Caco-2 (cell line): ENCODE results near the gene CPNE2. TPM values are rescaled to one million over a fixed set of nuclear protein-coding genes. Genes with fewer than 3 reads are reported as not detected.

Experiments
- BruUV-seq: library from RNA; stranded (reverse); fragments of 400-500 nt; replicated peaks from 2 replicates; lab custom pipeline; 2021; lab: Mats Ljungman, UMichigan
- CTCF ChIA-PET: fragments of 300-600 bp; sonication (Branson Sonifier 250); formaldehyde crosslinking; loops from one replicate; lab custom pipeline; 2022; ENCODE audit warnings: antibody characterized with exemption; lab: Charles Lee
- POLR2A ChIA-PET: fragments of 300-600 bp; sonication (Branson Sonifier 250); formaldehyde crosslinking; loops from one replicate; lab custom pipeline; 2022; ENCODE audit warnings: antibody characterized with exemption; lab: Charles Lee
- DNase-seq, 2 experiments: peaks; one replicate each; pipeline versions ENCODE4 v3.0.0 to v3.0.0-alpha.2; 2020 to 2022
- H3K27me3 ChIP-seq: replicated peaks from 2 replicates; pipeline ENCODE4 v1.6.0; 2011; ENCODE audit warnings: low read length; ENCODE audit not compliant: control insufficient read depth, insufficient read depth
- H3K36me3 ChIP-seq: 2 replicates; pipeline ENCODE4 v1.5.1; 2011; ENCODE audit warnings: low read length; ENCODE audit not compliant: control insufficient read depth, insufficient read depth
- H3K4me1 ChIP-seq: fragments of 250-450 bp; sonication (Bioruptor Pico); 2 replicates; pipeline ENCODE4 v1.5.1; 2020; ENCODE audit warnings: mild to moderate bottlenecking
- H3K4me3 ChIP-seq: 2 replicates; pipeline ENCODE4 v1.5.1; 2011; ENCODE audit warnings: low read depth, mild to moderate bottlenecking, control low read depth, low read length
- H3K9me3 ChIP-seq: fragments of 250-450 bp; sonication (Bioruptor Pico); 2 replicates; pipeline ENCODE4 v1.5.1; 2020; ENCODE audit warnings: mild to moderate bottlenecking, moderate library complexity
- H3K27ac Mint-ChIP-seq: one replicate; pipeline ENCODE4 v1.8.0; 2022; ENCODE audit warnings: mixed read lengths; ENCODE audit not compliant: unreplicated experiment
- H3K27me3 Mint-ChIP-seq: one replicate; pipeline ENCODE4 v1.8.0; 2022; ENCODE audit warnings: mixed read lengths; ENCODE audit not compliant: insufficient read depth, unreplicated experiment
- H3K36me3 Mint-ChIP-seq: one replicate; pipeline ENCODE4 v1.8.0; 2022; ENCODE audit warnings: mild to moderate bottlenecking, mixed read lengths; ENCODE audit not compliant: insufficient read depth, unreplicated experiment
- H3K4me1 Mint-ChIP-seq: one replicate; pipeline ENCODE4 v1.8.0; 2022; ENCODE audit warnings: low read depth, mixed read lengths; ENCODE audit not compliant: unreplicated experiment
- H3K4me3 Mint-ChIP-seq: one replicate; pipeline ENCODE4 v1.8.0; 2022; ENCODE audit warnings: mild to moderate bottlenecking, moderate library complexity, mixed read lengths; ENCODE audit not compliant: unreplicated experiment
- H3K9me3 Mint-ChIP-seq: one replicate; pipeline ENCODE4 v1.8.0; 2022; ENCODE audit warnings: mixed read lengths; ENCODE audit not compliant: unreplicated experiment
- CTCF ChIP-seq, 2 experiments: fragments of 200-600 bp in 1 of 2; IDR thresholded peaks; 1 replicate in 1 of 2; 2 replicates in 1 of 2; pipeline versions ENCODE4 v1.5.1 to v1.8.0; 2011 to 2022; ENCODE audit warnings: antibody characterized with exemption in 1 of 2, control low read depth in 1 of 2, inconsistent platforms in 1 of 2, low read depth in 1 of 2, low read length in 1 of 2, mild to moderate bottlenecking in 1 of 2, moderate library complexity in 1 of 2; ENCODE audit not compliant: insufficient read depth in 1 of 2, severe bottlenecking in 1 of 2, unreplicated experiment in 1 of 2
- intact Hi-C: fragments of 100-400 bp; cut with micrococcal nuclease; formaldehyde crosslinking; loops from one replicate; pipeline ENCODE4 v1.10.0; 2022; ENCODE audit not compliant: unreplicated experiment
- total RNA-seq: library from RNA; stranded (reverse); gene quantifications from 2 replicates; pipeline ENCODE4 v1.2.3, GENCODE V29; 2022

Gene CPNE2
- total RNA-seq, 1 experiment from 2014 or later: 46.3 TPM

GRCh38 chr16:57113664-57114063 is 21.3 kb downstream of the CPNE2 start:
- BruUV-seq: no TSS peak
- Mint-ChIP-seq H3K9me3 (no peaks in the 10 kb centered on the region), H3K4me3 (no peak overlapping the region), H3K4me1 (peaks cover 14% of the 10 kb centered on the region), H3K27ac (no peak overlapping the region), H3K27me3 (no peaks in the 10 kb centered on the region), H3K36me3 (no peaks in the 10 kb centered on the region)
- peaks cover 3% of the 10 kb centered on the region; the same call in 1 of the 2 replicates for H3K36me3 ChIP-seq
- no peaks in the 10 kb centered on the region for H3K9me3 ChIP-seq
- peaks cover 12% of the 10 kb centered on the region for H3K4me1 ChIP-seq
- no peak overlapping the region for H3K4me3 ChIP-seq
- no peak for TF ChIP-seq CTCF (IDR thresholded peaks at IDR 0.05; ENCODE audit: insufficient read depth in 1 of 2, low read depth in 1 of 2, low read length in 1 of 2, severe bottlenecking in 1 of 2, unreplicated experiment in 1 of 2)
- ChIA-PET CTCF (no interaction called here), POLR2A (no interaction called here)
- intact Hi-C loops: no loop called here
- DNase-seq: no peak
- H3K27me3 ChIP-seq: no peaks in the 10 kb centered on the region

GRCh38 chr16:57115168-57115513 is 22.8 kb downstream of the CPNE2 start:
- H3K9me3 Mint-ChIP-seq: no peaks in the 10 kb centered on the region
- no peaks in the 10 kb centered on the region for H3K27me3 Mint-ChIP-seq
- peaks cover 1% of the 10 kb centered on the region for H3K4me1 Mint-ChIP-seq
- no peak overlapping the region for H3K4me3 Mint-ChIP-seq
- Histone ChIP-seq H3K4me1 (no peaks in the 10 kb centered on the region; the same call in 1 of the 2 replicates), H3K36me3 (peaks cover 3% of the 10 kb centered on the region; the same call in 1 of the 2 replicates), H3K4me3 (no peak overlapping the region), H3K27me3 (no peaks in the 10 kb centered on the region), H3K9me3 (no peaks in the 10 kb centered on the region)
- intact Hi-C loops: no loop called here
- TF ChIP-seq CTCF (IDR thresholded peaks at IDR 0.05; ENCODE audit: insufficient read depth in 1 of 2, low read depth in 1 of 2, low read length in 1 of 2, severe bottlenecking in 1 of 2, unreplicated experiment in 1 of 2): no peak
- no TSS peak for BruUV-seq
- H3K36me3 Mint-ChIP-seq: no peaks in the 10 kb centered on the region
- ChIA-PET CTCF (no interaction called here), POLR2A (interaction anchor here (0.6 to 0.7 kb wide), 2 partner anchors 23 to 71 kb away, joined by 4 to 6 read pairs; partner anchors contain the start of genes PSME3IP1 and RSPRY1)
- DNase-seq: no peak
- no peak overlapping the region for H3K27ac Mint-ChIP-seq

DNA sequence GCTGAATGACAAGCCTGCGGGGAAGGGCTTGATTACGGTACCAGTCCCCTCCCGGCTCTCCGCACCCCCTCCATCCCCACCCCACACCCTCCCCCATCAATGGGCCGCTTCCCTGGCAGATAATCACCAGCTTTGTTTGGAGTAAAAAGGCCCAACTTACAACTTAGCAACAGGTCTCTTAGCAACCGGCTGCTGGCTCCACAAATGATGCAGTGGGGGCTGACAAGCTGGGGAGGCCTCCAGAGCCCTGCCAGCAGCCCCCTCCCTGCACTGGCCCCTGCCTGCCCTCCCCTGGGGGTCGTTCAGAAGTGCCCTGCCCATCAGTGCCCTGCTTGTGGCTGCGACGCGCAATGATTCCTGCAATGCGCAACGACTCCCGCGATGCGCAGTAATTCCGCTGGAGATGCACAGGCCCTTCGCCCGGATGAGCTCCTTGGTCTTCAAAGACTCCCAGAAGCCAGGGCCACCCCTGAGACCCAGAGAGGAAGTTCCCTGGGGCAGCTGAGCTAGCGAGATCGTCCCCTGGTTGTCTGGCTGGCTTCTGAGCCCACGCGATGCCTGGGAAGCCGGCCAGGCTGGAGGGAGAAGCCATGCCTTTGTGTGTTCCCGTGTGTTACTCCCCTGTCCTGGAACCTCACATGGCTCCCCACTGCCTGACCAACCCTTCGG is 23.3 kb downstream of the CPNE2 start:
- Mint-ChIP-seq H3K4me1 (no peaks in the 10 kb centered on the region), H3K36me3 (no peaks in the 10 kb centered on the region), H3K27ac (no peak overlapping the region), H3K9me3 (no peaks in the 10 kb centered on the region), H3K4me3 (no peak overlapping the region), H3K27me3 (no peaks in the 10 kb centered on the region)
- no peak for TF ChIP-seq CTCF (IDR thresholded peaks at IDR 0.05; ENCODE audit: insufficient read depth in 1 of 2, low read depth in 1 of 2, low read length in 1 of 2, severe bottlenecking in 1 of 2, unreplicated experiment in 1 of 2)
- no TSS peak for BruUV-seq
- H3K4me3 ChIP-seq: no peak overlapping the region
- POLR2A ChIA-PET: interaction anchor here (0.7 kb wide), 1 partner anchor 23 kb away, joined by 4 read pairs; no protein-coding TSS in a partner anchor
- DNase-seq: no peak
- CTCF ChIA-PET: no interaction called here
- intact Hi-C loops: no loop called here
- H3K27me3 ChIP-seq: no peaks in the 10 kb centered on the region
- H3K4me1 ChIP-seq: no peaks in the 10 kb centered on the region; the same call in 1 of the 2 replicates
- no peaks in the 10 kb centered on the region for H3K9me3 ChIP-seq
- peaks cover 3% of the 10 kb centered on the region; the same call in 1 of the 2 replicates for H3K36me3 ChIP-seq
